Aorta (tissue), 5 donors: ENCODE data around the gene PFN2. TPM values are rescaled to one million over a fixed set of nuclear protein-coding genes. Genes with fewer than 3 reads are reported as not detected.

Source experiments
- ATAC-seq: fragments of 200-7000 bp; cut with Tn5 transposase; one replicate; pipeline ENCODE4 v1.9.1; 2022; ENCODE audit warnings: moderate library complexity; ENCODE audit not compliant: low FRiP score
- DNase-seq, 2 donors: peaks; one replicate each; pipeline ENCODE4 v3.0.0-alpha.2; 2020
- H3K27ac ChIP-seq, 2 donors: one replicate each; pipeline ENCODE4 v1.5.1; 2013; ENCODE audit warnings: low read length in 2 of 2, mild to moderate bottlenecking in 2 of 2, moderate library complexity in 2 of 2, control low read depth in 1 of 2, inconsistent platforms in 1 of 2, low read depth in 1 of 2
- H3K27me3 ChIP-seq, 2 donors: one replicate each; pipeline ENCODE4 v1.6.1; 2013; ENCODE audit warnings: control low read depth in 1 of 2, low read length in 1 of 2, mild to moderate bottlenecking in 1 of 2, moderate library complexity in 1 of 2; ENCODE audit not compliant: insufficient read depth in 2 of 2, control insufficient read depth in 1 of 2
- H3K36me3 ChIP-seq, 2 donors: one replicate each; pipeline ENCODE4 v1.6.1; 2013; ENCODE audit warnings: control low read depth in 1 of 2, low read length in 1 of 2, mild to moderate bottlenecking in 1 of 2; ENCODE audit not compliant: insufficient read depth in 2 of 2, control insufficient read depth in 1 of 2
- H3K4me1 ChIP-seq, 2 donors: one replicate each; pipeline ENCODE4 v1.6.1; 2013; ENCODE audit warnings: low read length in 2 of 2, control low read depth in 1 of 2, mild to moderate bottlenecking in 1 of 2, moderate library complexity in 1 of 2; ENCODE audit not compliant: insufficient read depth in 2 of 2, control insufficient read depth in 1 of 2
- H3K4me3 ChIP-seq, 2 donors: one replicate each; pipeline ENCODE4 v1.5.1; 2013; ENCODE audit warnings: low read length in 2 of 2, control low read depth in 1 of 2, mild to moderate bottlenecking in 1 of 2
- H3K9me3 ChIP-seq: one replicate; pipeline ENCODE4 v1.6.1; 2013; ENCODE audit warnings: mild to moderate bottlenecking, low read length; ENCODE audit not compliant: control insufficient read depth
- WGBS, 2 donors: extraction: QIAGEN DNeasy Blood & Tissue Kit; methylation state at CpG; one replicate each; pipeline ENCODE4 v1.1.7; 2013; 5-methylcytosine and 5-hydroxymethylcytosine counted together
- intact Hi-C, 2 donors: fragments of 100-400 bp; cut with DNase I; formaldehyde crosslinking; loops; one replicate each; pipeline versions ENCODE4 v1.14.2 to v1.15.0; 2022
- polyA plus RNA-seq, 2 donors: library from polyadenylated mRNA; stranded (reverse); fragments of 200-250 nt; gene quantifications; one replicate each; pipeline ENCODE4 v1.2.3, GENCODE V29; 2013
- total RNA-seq, 2 donors: library from RNA; stranded (reverse); fragmentation: NEBNext Ultra II Directional; extraction: Animal tissue kit (Norgen Biotek cat#: 25700); gene quantifications; one replicate each; pipeline ENCODE4 v1.2.1, GENCODE V29; 2021
- donor health status: healthy with polysubstance abuse.
- donor health status: Bipolar disorder and iron deficiency.
- donor health status: DM: no; HTN: no; CAD: no.
- donor health status: DM: no; HTN: no; CAD: no.
- donor health status: DM: yes; HTN: yes; CAD: no.

The PFN2 gene
- total and polyA plus RNA-seq, 4 donors = 115 to 185 (median 145) TPM

- no peaks in the 10 kb centered on the region for H3K36me3 ChIP-seq
- intact Hi-C loops = no loop called here
- H3K27ac ChIP-seq = no peak overlapping the region
- H3K9me3 ChIP-seq = no peaks in the 10 kb centered on the region
- H3K4me1 ChIP-seq = no peaks in the 10 kb centered on the region
- 84 to 87% methylated on average over 5 of the region's 5 CpGs for WGBS, 2 donors
- H3K4me3 ChIP-seq = no peak overlapping the region
- no peak for DNase-seq
- no peaks in the 10 kb centered on the region for H3K27me3 ChIP-seq
- ATAC-seq = no peak
Observed at GRCh38 chr3:149917124-149917667, 53.5 kb downstream of the PFN2 start.

Other genes starting within 250 kb of the PFN2 start
- 10 to 100 TPM; 34.0 to 34.4 TPM for gene COMMD2, start 218.4 kb downstream of the PFN2 start, total RNA-seq
- 10 to 100 TPM; 14.9 to 20.3 TPM for gene COMMD2, start 218.4 kb downstream of the PFN2 start, polyA plus RNA-seq
- not detected for gene ANKUB1, start 178.3 kb downstream of the PFN2 start, total RNA-seq
- not detected for gene ANKUB1, start 178.3 kb downstream of the PFN2 start, polyA plus RNA-seq
- gene RNF13, start 157.7 kb downstream of the PFN2 start, total RNA-seq = 10 to 100 TPM; 66.3 to 85.8 TPM
- gene RNF13, start 157.7 kb downstream of the PFN2 start, polyA plus RNA-seq = 10 to 100 TPM; 56.1 to 75.3 TPM